HG03521 (cell line): ENCODE data around the gene RESP18.
"Not testable (repeated sequence)": the region's sequence is repeated elsewhere in the genome, so short reads cannot be mapped to it uniquely, and the experiment has no call there.

ENCODE experiments used
- ATAC-seq: cut with Tn5 transposase; IDR thresholded peaks from one replicate; pipeline ENCODE4 v1.9.1; 2021; ENCODE audit warnings: mild to moderate bottlenecking, moderate library complexity; ENCODE audit not compliant: unreplicated experiment

RESP18 gene

GRCh38 chr2:219325657-219326315 lies 6.8 kb downstream of the RESP18 start:
- no peak for ATAC-seq

DNA sequence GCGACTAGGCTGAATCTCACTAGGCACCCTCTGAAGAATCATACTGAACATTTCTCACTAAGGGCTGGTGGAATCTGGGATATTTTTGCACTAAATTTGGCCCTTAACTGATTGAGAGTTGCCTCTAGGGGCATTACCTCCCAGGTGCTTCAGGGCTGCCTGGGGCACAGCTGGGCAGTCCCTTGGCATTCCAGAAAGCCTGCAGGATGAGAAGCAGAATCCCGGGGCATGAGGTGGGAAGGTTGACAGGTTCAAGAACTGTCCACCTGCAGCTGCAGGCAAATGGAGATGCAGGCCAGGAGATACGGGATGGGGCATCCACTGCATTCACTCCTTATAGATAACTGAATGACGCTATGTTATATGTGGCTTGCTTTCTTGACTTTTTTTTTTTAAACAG lies 7.4 kb downstream of the RESP18 start:
- no peak for ATAC-seq

GRCh38 chr2:219323434-219323833 lies 9.1 kb downstream of the RESP18 start:
- no peak for ATAC-seq

GRCh38 chr2:219314804-219315468 lies 17.6 kb downstream of the RESP18 start:
- no peak for ATAC-seq

DNA sequence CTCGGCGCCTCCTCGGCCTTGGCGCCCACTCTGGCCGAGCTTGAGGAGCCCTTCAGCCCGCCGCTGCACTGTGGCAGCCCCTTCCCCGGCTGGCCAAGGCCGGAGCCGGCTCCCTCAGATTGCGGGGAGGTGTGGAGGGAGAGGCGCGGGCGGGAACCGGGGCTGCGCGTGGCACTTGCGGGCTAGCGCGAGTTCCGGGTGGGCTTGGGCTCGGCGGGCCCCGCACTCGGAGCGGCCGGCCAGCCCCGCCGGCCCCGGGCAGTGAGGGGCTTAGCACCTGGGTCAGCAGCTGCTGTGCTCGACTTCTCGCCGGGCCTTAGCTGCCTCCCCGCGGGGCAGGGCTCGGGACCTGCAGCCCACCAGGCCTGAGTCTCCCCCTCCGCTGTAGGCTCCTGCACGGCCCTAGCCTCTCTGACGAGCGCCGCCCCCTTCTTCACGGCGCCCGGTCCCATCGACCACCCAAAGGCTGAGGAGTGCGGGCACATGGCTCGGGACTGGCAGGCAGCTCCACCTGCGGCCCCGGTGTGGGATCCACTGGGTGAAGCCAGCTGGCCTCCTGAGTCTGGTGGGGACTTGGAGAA lies 19.8 kb downstream of the RESP18 start:
- ATAC-seq, result not testable (repeated sequence)

DNA sequence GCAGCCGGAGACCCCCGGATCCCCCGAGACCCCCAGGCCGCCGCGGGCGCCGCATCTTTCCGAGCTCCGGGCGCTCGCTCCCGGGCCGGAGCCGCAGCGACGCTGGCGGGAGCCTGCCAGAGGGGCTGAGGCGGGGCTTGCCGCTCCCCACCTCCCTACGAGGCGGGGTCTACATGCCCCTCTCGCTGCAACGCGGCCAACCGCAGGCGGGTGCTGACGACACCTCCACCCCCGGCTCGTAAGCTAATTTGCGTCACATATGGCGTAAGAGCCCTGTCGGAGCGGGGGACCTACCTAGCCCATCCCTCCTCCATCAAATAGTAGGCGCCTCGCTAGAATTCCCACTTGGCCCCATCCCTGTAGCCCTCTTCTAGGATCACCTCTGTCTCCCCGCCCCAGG lies 23.3 kb downstream of the RESP18 start, which contains the start of gene PTPRN:
Gene PTPRN, minus strand, starts transcription at position 124 of the 400 bp plus-strand sequence. Its CDS starts 69 bp downstream, at position 55.
- ATAC-seq, result no peak

GRCh38 chr2:219308142-219309101 lies 24.1 kb downstream of the RESP18 start:
- no peak for ATAC-seq

DNA sequence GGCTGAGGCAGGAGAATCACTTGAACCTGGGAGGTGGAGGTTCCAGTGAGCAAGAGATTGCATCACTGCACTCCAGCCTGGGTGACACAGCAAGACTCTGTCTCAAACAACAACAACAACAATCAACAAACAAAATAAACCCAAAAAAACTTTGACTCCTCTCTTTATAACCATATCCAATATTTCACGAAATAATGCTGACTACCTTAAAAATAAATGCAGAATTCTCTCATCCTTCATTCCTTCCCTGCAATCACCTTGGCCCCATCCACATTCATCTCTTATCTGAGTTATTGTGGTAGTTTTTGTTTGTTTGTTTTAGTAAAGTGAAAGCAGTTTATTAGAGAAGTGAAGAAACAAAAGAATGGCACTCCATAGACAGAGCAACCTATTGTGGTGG lies 26.5 kb downstream of the RESP18 start:
- ATAC-seq, result no peak

GRCh38 chr2:219304223-219304622 lies 28.3 kb downstream of the RESP18 start:
- ATAC-seq, result no peak

DNA sequence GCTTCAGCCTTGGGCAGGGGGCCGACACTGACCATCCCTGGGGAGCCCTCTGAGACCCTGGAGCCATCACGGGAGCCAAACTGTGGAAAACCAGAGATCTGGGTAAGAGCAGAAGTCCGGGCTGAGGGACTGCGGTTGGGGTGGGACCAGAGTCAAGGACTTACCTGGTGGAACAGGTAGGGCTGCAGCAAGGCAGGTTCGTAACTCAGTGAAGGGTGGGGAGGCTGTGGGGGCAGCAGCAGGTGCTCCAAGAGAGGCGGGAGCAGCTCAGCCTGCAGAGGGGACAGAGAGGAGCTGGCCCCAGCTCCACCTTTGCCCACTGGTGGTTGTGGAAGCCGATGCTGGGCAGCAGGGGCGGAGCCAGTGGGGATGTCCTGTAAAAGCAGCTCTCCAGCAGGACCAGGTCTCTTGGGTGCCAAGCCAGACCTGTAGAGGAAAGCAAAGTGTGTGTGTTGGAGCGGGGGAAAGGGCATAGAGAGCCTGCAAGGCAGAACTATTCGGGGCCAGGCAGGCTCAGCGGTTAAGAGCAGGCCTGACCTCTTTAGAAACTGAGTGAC lies 30.1 kb downstream of the RESP18 start:
- no peak for ATAC-seq

DNA sequence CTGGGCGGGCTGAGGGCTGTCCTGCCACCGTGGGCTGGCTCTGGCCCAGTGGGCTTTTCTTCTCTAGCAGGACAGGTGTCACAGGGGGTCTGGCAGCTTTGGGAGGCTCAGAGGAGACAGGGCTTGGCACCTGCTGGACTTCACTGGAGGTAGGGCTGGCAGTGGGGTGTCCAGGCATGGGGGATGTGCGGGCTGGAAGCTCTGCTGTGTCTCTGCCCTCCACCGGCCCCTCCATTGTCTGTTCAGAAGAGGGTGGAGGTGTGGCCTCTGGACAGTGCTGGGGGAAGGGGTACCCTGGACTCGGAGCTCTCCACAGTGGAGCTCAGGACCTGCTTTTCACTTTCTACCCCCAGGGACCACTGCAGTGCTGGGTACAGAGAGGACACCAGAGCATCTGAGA lies 32.5 kb downstream of the RESP18 start:
- ATAC-seq, result no peak

GRCh38 chr2:219299372-219299760 lies 33.2 kb downstream of the RESP18 start:
- no peak for ATAC-seq

- peak; percentile 37 for ATAC-seq
These were observed 33.7 kb downstream of the RESP18 start for GRCh38 chr2:219298759-219299371.

DNA sequence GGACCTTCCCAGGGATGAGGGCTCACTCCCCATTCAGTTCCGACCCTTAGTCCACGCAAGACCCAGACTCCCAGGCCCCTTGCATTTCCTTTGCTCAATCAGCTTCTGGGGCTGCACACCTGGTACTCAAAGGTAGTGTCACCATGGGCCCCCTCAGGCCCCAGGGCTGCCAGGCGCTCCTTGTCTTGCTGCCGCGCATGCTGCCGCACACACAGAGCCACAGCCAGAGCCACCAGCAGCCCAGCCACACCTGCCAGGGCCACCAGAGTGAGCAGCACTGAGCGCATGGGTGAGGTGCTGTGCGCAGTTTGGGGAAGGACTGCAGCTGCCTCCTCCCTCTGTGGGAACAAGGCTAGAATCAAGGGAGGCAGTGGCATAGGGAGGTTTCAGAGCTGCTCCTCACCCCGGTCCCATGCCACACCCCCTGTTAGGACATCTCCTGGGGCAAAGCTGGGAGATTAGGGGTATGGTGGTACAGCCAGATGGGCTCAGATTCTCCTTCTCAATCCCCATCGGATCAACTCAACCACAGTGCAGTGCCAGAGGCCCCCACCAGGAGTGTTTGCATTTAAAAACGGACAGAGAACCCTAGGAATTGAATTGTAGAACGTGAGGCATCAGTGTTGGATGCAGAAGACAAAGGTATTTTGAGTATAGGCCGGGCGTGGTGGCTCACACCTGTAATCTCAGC lies 34.6 kb downstream of the RESP18 start:
- ATAC-seq, result no peak

DNA sequence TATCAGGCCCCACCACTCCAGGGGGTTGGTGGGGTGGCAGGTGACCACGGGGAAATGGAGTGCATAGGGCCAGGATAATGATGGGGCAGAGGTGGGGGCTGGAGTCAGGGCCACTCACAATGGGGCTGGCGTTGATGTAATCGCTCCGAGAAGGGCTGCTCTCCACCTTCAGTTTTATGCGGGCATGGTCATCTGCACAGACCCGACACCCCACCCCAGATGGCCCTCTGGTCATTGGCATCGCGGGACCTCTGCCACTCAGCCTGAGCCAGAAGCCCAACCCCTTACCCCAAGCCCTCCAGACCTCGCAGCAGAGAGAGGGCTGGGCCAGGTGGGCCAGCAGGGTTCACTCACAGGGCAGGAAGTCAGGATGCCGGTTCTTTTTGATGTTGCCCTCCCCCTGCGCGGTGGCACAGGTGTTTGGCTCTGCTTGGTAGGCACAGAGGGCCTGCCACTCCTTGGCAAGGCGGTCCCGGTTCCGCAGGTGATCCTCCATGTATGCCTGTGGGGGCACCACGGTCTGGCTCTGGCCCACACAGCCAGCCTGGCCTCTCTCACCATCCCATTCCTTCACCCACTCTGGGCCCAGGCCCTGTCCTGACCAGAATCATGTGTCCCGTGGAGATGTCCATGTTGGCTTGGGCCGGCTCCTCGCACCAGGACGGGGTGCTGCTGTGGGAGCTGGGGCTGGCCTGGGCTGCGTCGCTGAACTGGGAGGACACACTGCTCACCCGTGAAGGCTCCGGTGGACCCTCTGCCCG lies 35.7 kb downstream of the RESP18 start:
- no peak for ATAC-seq

- ATAC-seq, result no peak
These were observed 36.4 kb downstream of the RESP18 start for GRCh38 chr2:219296142-219296541.

GRCh38 chr2:219294356-219295351 lies 37.9 kb downstream of the RESP18 start:
- peak; percentile 79 for ATAC-seq

DNA sequence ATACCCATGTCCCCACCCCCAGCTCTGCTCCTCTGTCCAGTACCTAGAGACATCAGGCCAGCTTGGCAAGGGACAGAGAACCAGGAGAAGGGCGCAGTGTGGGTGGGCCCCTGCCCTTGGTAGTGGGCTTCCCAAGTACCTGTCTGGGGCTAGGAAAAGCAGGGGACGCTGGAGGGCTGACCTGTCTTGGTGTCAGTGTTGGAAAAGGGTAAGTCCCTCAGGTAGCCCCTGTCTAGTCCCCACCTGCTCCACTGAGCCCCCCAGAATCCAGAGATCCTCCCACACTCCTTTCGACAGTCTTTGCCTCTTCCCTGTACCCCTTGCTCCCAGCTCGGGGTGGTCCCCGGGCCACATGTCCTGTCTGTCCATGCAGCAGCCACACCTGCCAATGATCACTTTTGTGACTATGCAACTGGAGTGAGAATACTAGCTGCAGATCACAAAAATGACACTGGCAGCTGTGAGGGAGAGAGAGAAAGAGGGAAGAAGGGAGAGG lies 38.8 kb downstream of the RESP18 start:
- no peak for ATAC-seq
